Adrenal gland (tissue), 12 donors: ENCODE measurements around the gene ATOH8. TPM values are rescaled to one million over a fixed set of nuclear protein-coding genes. Genes with fewer than 3 reads are reported as not detected.

ENCODE experiments used
- DNase-seq, 7 donors: peaks; one replicate each; pipeline ENCODE4 v3.0.0-alpha.2; 2019 to 2020
- H3K27ac ChIP-seq, 5 donors: fragments of 200-600 bp; sonication (generic) in 4 of 5; 1 replicate in 3 of 5; 2 replicates in 2 of 5; pipeline versions ENCODE4 v1.5.1 to v1.8.0; 2016 to 2020; ENCODE audit warnings: mild to moderate bottlenecking in 1 of 5
- H3K27me3 ChIP-seq: fragments of 200-600 bp; 2 replicates; pipeline ENCODE4 v1.8.0; 2021
- H3K36me3 ChIP-seq, 2 donors: fragments of 200-600 bp; replicated peaks in 1 of 2; 1 replicate in 1 of 2; 2 replicates in 1 of 2; pipeline versions ENCODE4 v1.5.1 to v1.8.0; 2018 to 2022
- H3K4me1 ChIP-seq, 2 donors: fragments of 200-600 bp; replicated peaks in 1 of 2; 1 replicate in 1 of 2; 2 replicates in 1 of 2; pipeline versions ENCODE4 v1.5.1 to v1.8.0; 2018 to 2021
- H3K4me3 ChIP-seq, 4 donors: fragments of 200-600 bp; sonication (generic) in 3 of 4; one replicate each; pipeline ENCODE4 v1.5.1; 2016 to 2018
- H3K9me3 ChIP-seq, 3 donors: fragments of 200-600 bp; sonication (generic) in 1 of 3; replicated peaks in 1 of 3; 1 replicate in 2 of 3; 2 replicates in 1 of 3; pipeline versions ENCODE4 v1.5.1 to v1.8.0; 2016 to 2021
- CTCF ChIP-seq, 6 experiments: fragments of 450-650 bp in 4 of 6; fragments of 200-600 bp in 2 of 6; sonication (generic) in 1 of 6; IDR thresholded peaks; 1 replicate in 5 of 6; 2 replicates in 1 of 6; pipeline versions ENCODE4 v1.5.1 to v1.8.0; 2016 to 2021; ENCODE audit warnings: antibody characterized with exemption in 6 of 6, mild to moderate bottlenecking in 2 of 6, moderate library complexity in 1 of 6
- POLR2A ChIP-seq, 2 donors: fragments of 450-650 bp; IDR thresholded peaks; one replicate each; pipeline ENCODE4 v1.6.1; 2017; ENCODE audit warnings: antibody characterized with exemption in 2 of 2, mild to moderate bottlenecking in 2 of 2, moderate library complexity in 1 of 2
- WGBS, 4 donors: extraction: QIAGEN DNeasy Blood & Tissue Kit in 2 of 4; methylation state at CpG; one replicate each; pipeline versions ENCODE4 v1.1.5 to v1.1.7; 2013 to 2017; 5-methylcytosine and 5-hydroxymethylcytosine counted together
- intact Hi-C, 2 donors: fragments of 100-400 bp; cut with DNase I; formaldehyde crosslinking; loops; one replicate each; pipeline versions ENCODE4 v1.14.1 to v1.15.0; 2022 to 2023
- polyA plus RNA-seq, 3 donors: library from polyadenylated mRNA; stranded (reverse); fragments of 200-250 nt in 2 of 3; fragments of 350-450 nt in 1 of 3; fragmentation: Illumina TruSeq in 1 of 3; extraction: RNeasy Lipid Tissue Mini Kit (QIAGEN cat#74804) in 1 of 3; gene quantifications; one replicate each; pipeline ENCODE4 v1.2.3, GENCODE V29; 2013 to 2014
- total RNA-seq, 9 donors: library from RNA; depleted of rRNA in 4 of 9; stranded (reverse); fragments of >200 nt in 4 of 9; fragments of 120-200 nt in 1 of 9; fragmentation: NEBNext Ultra II Directional in 1 of 9; extraction: Animal tissue kit (Norgen Biotek cat#: 25700) in 1 of 9; gene quantifications; one replicate each; pipeline versions ENCODE4 v1.1.0 to v1.2.4, GENCODE V29; 2013 to 2023
- donor health status: healthy with polysubstance abuse.
- donor health status: Bipolar disorder and iron deficiency.
- donor health status: DM: yes; HTN: yes; CAD: no.
- donor health status: DM: no; HTN: no; CAD: no.
- donor health status: DM: no; HTN: no; CAD: no.
- donor health status: DM: yes; HTN: yes; CAD: no.

The ATOH8 gene
- total and polyA plus RNA-seq, 12 donors: 0.88 to 44.0 (median 6.0) TPM

- H3K27me3 ChIP-seq: no peaks in the 10 kb centered on the region
- intact Hi-C loops: no loop called here
- no peaks in the 10 kb centered on the region for H3K36me3 ChIP-seq
- DNase-seq: no peak
- peaks cover 0 to 16% of the 10 kb centered on the region in 2 donors for H3K4me1 ChIP-seq
- TF ChIP-seq POLR2A (IDR thresholded peaks at IDR 0.05) (no peak), CTCF (IDR thresholded peaks at IDR 0.05) (no peak)
- no peak overlapping the region for H3K4me3 ChIP-seq
- 86 to 95% (median 89%) methylated on average over 11 to 12 of the region's 12 CpGs for WGBS, 4 donors
- H3K9me3 ChIP-seq: no peaks in the 10 kb centered on the region
- H3K27ac ChIP-seq: no peak overlapping the region
These were observed 26.0 kb downstream of the ATOH8 start for GRCh38 chr2:85779641-85780315.

- Histone ChIP-seq H3K27ac (no peak overlapping the region), H3K27me3 (no peaks in the 10 kb centered on the region), H3K36me3 (no peaks in the 10 kb centered on the region), H3K9me3 (no peaks in the 10 kb centered on the region), H3K4me3 (no peak overlapping the region), H3K4me1 (peaks cover 0 to 15% of the 10 kb centered on the region in 2 donors)
- intact Hi-C loops: no loop called here
- no peak for TF ChIP-seq POLR2A (IDR thresholded peaks at IDR 0.05)
- no peak for TF ChIP-seq CTCF (IDR thresholded peaks at IDR 0.05)
- DNase-seq: no peak
- 61 to 76% (median 66%) methylated on average over 11 to 14 of the region's 14 CpGs for WGBS, 4 donors
These were observed 26.7 kb downstream of the ATOH8 start for GRCh38 chr2:85780316-85781012.

DNA sequence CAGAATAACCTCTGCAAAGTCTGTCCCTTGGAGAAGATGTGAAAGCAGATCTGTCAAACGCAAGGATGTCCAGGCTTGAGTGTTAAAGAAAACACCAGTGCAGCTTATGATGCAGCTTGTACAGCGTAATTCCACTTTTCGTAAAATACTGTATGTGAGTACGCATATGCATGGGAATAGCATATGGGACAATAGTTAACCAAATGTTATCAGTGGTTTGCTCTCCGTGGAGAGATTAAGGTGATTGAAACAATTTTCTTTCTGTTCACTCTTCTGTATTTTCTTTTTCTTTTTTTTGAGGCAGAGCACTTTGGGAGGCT lies 27.2 kb downstream of the ATOH8 start:
- no peak overlapping the region for H3K27ac ChIP-seq

DNA sequence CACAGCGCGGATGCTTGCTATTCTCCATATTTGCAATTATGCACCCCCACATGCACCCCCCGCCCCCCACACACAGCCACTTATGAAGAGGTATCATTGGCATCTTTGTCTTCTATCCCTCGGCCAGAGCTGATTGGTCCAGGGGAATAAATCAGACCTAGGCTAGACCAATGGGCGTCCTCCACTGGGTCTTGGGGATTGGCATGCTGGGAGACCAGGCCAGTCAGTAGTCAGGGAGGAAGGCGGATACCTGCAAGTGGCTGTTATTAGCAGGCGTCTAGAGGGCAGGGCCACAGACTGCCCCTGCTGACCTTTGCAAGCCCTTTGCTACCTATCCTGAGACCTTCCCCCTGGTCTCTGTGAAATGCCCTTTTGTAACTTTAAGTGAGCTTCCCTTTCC lies 30.0 kb downstream of the ATOH8 start:
- Histone ChIP-seq H3K27ac (no peak overlapping the region), H3K9me3 (no peaks in the 10 kb centered on the region), H3K36me3 (no peaks in the 10 kb centered on the region), H3K4me1 (peaks cover 0 to 6% of the 10 kb centered on the region in 2 donors), H3K27me3 (no peaks in the 10 kb centered on the region), H3K4me3 (no peak overlapping the region)
- intact Hi-C loops: no loop called here
- WGBS, 4 donors: 86 to 94% (median 92%) methylated on average over 2 to 7 of the region's 7 CpGs
- no peak for DNase-seq
- TF ChIP-seq CTCF (IDR thresholded peaks at IDR 0.05): no peak

More for the DNA sequence above, 27.2 kb downstream of the ATOH8 start:
- DNase-seq: no peak
- Histone ChIP-seq H3K36me3 (no peaks in the 10 kb centered on the region), H3K4me3 (no peak overlapping the region), H3K27me3 (no peaks in the 10 kb centered on the region), H3K4me1 (peaks cover 0 to 15% of the 10 kb centered on the region in 2 donors), H3K9me3 (no peaks in the 10 kb centered on the region)
- intact Hi-C loops: no loop called here
- no peak for TF ChIP-seq CTCF (IDR thresholded peaks at IDR 0.05)
- no peak for TF ChIP-seq POLR2A (IDR thresholded peaks at IDR 0.05)
- 79 to 93% (median 90%) methylated on average over 5 of the region's 5 CpGs for WGBS, 4 donors
